Activated naive CD4-positive, alpha-beta T cell treated with anti-CD3 and anti-CD28 coated beads, Interleukin-2, amount 50 U/mL, for 72 hours (primary cell): ENCODE data around the gene LHFPL5. TPM values are rescaled to one million over a fixed set of nuclear protein-coding genes. Genes with fewer than 3 reads are reported as not detected.

ENCODE experiments used
- ATAC-seq, 2 donors: fragments of 150-1000 bp; cut with Tn5 transposase; 2 replicates each; pipeline ENCODE4 v1.10.0; 2021; ENCODE audit warnings: mild to moderate bottlenecking in 2 of 2, moderate library complexity in 2 of 2
- DNase-seq, 2 donors: peaks; one replicate each; pipeline ENCODE4 v3.0.0; 2021 to 2022; ENCODE audit warnings: low spot score in 2 of 2
- H3K27ac Mint-ChIP-seq, 2 donors: one replicate each; pipeline ENCODE4 v1.8.0; 2022; ENCODE audit warnings: mild to moderate bottlenecking in 2 of 2, mixed read lengths in 2 of 2
- H3K36me3 Mint-ChIP-seq, 2 donors: one replicate each; pipeline ENCODE4 v1.8.0; 2022; ENCODE audit warnings: mixed read lengths in 2 of 2
- H3K9me3 Mint-ChIP-seq, 2 donors: one replicate each; pipeline ENCODE4 v1.8.0; 2022; ENCODE audit warnings: mixed read lengths in 2 of 2
- total RNA-seq, 2 donors: library from RNA; stranded (reverse); gene quantifications; one replicate each; pipeline ENCODE4 v1.2.3, GENCODE V29; 2022

Gene LHFPL5
- total RNA-seq, 2 donors from 2014 or later: not detected

DNA sequence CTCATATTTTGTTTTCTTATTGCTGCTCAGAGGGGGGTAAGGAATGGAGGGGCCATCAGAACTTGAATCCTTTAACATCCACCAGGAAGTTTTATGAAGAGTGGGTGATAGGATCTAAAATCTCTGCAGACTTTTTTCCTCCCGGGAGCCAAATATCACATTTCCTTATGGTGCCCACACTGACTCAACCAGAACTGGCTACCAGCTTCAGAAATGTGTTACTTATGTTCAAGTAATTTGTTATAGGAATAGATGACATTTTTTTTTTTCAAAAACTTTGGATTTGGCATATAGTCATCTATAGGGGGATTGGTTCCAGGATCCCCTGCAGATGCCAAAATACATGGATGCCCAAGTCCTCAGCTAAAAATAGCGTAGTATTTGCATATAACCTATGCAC lies 18.4 kb downstream of the LHFPL5 start:
- ATAC-seq (no peak), DNase-seq (no peak)
- H3K27ac Mint-ChIP-seq: no peak overlapping the region
- H3K9me3 Mint-ChIP-seq: no peaks in the 10 kb centered on the region
- H3K36me3 Mint-ChIP-seq: no peaks in the 10 kb centered on the region

DNA sequence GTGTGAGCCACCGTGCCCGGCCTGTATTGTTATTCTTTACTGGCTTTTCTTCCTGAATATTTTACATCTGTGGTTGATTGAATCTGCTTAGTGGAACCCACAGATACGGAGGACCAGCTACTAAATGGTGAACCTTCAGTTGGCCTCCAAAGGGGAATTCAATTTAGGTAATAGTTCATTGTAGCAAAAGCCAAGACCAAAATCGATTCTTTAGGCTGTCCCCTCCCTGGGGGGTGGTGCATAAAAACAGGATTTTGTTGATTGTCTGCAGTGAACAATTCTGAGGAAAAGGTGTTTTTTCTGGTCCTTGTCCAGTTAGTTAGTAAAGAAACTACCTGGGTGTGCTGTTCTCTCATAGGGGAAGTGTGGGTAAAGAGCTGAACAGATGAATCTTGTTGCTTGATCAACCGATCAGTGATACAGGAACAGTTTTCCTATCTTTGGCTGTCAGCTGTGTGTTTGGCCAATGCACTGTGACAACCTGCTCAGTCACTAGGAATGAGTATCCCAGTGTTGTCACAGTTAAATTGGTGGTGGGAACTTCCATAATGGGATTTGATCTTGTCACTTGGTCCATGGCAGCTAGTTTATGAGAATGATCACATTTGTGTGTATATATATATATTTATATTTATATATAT lies 19.5 kb downstream of the LHFPL5 start:
- no peaks in the 10 kb centered on the region for H3K36me3 Mint-ChIP-seq
- H3K9me3 Mint-ChIP-seq: no peaks in the 10 kb centered on the region
- ATAC-seq (no peak), DNase-seq (no peak)
- no peak overlapping the region for H3K27ac Mint-ChIP-seq

DNA sequence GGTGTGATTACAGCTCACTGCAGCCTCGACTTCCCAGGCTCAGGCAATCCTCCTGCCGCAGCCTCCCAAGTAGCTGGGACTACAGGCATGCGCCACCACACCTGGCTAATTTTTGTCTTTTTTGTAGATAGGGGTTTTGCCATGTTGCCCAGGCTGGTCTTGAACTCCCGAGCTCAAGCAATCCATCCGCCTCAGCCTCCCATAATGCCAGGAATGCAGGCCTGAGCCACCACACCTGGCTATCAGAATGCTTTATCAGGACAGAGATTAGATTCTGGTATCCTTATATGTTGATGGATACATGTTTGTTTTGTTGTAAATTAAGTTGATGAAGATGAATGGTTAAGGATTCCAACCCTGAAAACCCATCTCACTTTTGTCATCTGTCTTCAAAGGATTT lies 24.2 kb downstream of the LHFPL5 start:
- ATAC-seq (no peak), DNase-seq (no peak)
- Mint-ChIP-seq H3K27ac (no peak overlapping the region), H3K9me3 (no peaks in the 10 kb centered on the region), H3K36me3 (peaks cover 0 to 13% of the 10 kb centered on the region in 2 donors)

DNA sequence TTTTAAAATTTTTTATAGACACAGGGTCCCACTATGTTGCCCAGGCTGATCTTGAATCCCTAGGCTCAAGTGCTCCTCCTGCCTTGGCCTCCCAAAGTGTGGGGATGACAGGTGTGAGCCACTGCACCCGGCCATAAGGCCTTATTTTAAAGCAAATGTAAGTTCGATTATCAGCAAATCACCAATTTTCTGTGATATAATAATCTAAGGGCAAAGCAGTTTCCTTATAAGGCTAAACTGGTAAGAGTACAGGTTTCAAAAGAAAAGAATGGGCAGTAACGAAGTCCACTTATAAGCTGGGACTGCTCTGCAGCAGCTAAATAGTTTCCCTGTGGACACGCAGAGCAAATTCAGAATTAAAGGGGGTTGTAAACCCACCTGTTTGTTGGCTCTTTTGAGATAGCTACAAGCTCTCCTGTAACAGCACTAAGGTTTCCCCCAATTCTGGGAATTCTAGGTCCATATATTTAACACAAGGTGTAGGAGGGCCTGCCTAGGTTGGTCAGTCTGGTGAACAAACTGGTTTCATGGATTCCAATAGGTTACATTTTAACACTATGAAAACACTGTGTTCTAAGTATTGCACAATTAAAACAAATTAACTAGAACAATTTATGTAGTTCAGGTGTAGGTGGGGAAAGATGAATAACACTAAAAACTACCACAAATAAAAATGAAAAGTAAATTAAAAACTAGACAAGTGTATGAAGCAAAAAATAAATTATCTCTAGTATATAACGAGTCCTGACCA lies 26.3 kb downstream of the LHFPL5 start:
- no peak for ATAC-seq
- no peak overlapping the region for H3K27ac Mint-ChIP-seq
- no peaks in the 10 kb centered on the region for H3K9me3 Mint-ChIP-seq
- H3K36me3 Mint-ChIP-seq: peaks cover 0 to 20% of the 10 kb centered on the region in 2 donors
- DNase-seq: no peak

DNA sequence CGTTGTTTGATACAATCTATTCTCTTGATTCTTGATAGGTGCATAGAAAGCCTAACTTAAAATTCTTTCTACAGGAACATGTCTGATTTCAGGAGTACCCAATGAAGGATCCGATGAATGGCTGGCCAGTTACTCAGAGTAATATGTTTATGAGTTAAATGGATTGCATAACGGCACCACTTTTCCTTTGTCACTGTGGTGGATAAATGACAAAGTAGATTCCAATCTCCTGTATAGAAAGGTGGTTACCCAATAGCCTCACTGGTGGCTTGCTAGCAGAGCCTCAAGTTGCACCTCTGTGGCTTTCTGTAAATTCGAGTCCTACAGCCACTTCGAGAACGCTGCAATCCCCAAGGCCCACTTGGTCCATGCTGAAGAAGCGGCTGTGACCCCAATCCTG lies 28.4 kb downstream of the LHFPL5 start:
- DNase-seq (no peak), ATAC-seq (no peak)
- peaks cover 6 to 27% of the 10 kb centered on the region in 2 donors for H3K36me3 Mint-ChIP-seq
- no peak overlapping the region for H3K27ac Mint-ChIP-seq
- no peaks in the 10 kb centered on the region for H3K9me3 Mint-ChIP-seq

DNA sequence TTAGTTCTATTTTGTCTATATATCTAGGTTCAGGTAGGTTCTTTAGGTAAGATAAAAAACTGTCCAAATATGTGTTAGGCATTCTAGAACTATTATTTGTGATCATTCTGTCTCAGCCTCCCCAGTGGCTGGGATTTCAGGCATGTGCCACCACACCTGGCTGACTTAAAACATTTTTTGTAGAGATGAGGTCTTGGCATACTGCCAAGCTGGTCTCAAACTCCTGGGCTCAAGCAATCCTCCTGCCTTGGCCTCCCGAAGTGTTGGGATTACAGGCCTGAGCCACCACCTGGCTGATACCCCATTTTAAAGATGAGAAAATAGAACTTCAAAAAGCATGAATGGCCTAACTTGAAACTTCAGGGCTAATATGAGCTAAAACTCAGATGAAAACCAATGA lies 33.9 kb downstream of the LHFPL5 start:
- ATAC-seq: no peak
- Mint-ChIP-seq H3K27ac (no peak overlapping the region), H3K36me3 (peaks cover 8 to 24% of the 10 kb centered on the region in 2 donors), H3K9me3 (no peaks in the 10 kb centered on the region)
- no peak for DNase-seq

DNA sequence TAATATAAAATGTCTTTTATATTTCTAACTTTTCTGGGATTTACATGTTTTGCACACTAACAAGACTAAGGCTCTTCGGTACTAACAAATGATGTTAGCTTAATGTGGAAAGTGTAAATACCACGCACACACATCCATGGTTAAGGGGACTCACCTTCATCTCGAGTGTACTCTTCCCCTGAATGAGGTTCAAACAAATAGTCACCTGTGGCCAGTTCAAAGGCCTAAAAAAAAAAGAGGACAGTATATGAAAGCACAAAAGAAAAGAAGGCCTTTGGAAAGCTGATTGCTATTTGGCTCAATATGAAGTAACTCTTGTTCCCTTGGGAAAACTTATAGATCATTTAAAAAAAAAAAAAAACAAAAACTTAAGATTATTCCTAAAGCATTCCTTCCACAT lies 37.2 kb downstream of the LHFPL5 start:
- no peak for ATAC-seq
- Mint-ChIP-seq H3K36me3 (peaks cover 8 to 26% of the 10 kb centered on the region in 2 donors), H3K9me3 (no peaks in the 10 kb centered on the region), H3K27ac (peak overlapping the region in 1 of 2 donors; percentile 19)
- no peak for DNase-seq

DNA sequence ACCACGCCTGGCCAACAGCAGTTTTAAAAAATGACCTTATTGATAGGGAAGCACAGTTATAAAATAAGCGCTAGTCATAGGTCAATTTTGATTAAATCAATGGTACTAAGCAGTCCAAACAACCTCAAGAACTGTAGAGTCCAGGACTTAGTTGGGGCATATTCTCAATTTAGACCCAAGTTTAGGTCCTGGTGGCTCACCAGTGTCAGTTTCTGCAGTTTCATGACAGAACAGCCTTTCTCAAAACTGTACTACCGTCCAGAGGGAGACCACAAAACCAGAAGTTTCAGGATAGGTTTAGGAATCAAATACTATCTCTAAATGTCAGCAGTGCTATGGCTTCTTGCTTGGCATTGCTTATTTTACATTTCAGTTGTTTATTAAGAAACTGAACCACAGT lies 39.1 kb downstream of the LHFPL5 start:
- ATAC-seq: peak in 1 of 2 donors; percentile 31
- peaks cover 11 to 31% of the 10 kb centered on the region in 2 donors for H3K36me3 Mint-ChIP-seq
- no peak for DNase-seq
- H3K9me3 Mint-ChIP-seq: no peaks in the 10 kb centered on the region
- H3K27ac Mint-ChIP-seq: no peak overlapping the region

DNA sequence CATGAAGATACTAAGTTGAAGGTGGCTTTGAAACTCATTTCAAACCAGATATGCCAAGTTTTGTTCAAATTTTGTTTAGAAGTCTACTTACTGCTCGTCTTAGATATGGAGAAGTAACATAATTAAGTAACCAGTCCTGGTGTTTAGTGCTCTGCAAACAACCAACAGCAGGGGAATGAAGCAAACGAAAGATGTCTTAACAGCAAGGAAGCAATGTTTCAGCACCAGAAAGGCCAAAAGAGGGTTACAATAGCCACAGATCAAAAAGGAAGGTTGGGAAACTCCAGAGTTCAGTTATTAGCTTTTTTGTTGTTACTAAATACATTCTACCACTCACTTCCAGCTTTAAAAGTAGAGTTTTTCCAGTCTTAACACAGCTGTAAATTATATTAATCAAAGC lies 45.1 kb downstream of the LHFPL5 start:
- H3K27ac Mint-ChIP-seq: no peak overlapping the region
- ATAC-seq (no peak), DNase-seq (no peak)
- no peaks in the 10 kb centered on the region for H3K9me3 Mint-ChIP-seq
- H3K36me3 Mint-ChIP-seq: peaks cover 21 to 42% of the 10 kb centered on the region in 2 donors

DNA sequence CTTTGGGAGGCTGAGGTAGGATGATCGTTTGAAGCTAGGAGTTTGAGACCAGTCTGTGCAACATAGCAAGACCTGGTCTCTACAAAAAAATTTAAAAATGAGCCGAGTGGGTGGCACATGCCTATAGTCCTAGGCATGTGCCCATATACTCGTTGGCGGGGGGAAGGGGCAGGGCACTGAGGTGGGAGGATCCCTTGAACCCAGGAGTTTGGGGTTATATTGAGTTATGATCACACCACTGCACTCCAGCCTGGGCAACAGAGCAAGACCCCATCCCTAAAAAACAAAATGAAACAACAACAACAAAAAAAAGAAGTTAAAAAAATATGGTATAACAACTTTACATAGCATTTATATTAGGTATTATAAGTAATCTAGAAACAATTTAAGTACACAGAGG lies 47.8 kb downstream of the LHFPL5 start:
- no peak overlapping the region for H3K27ac Mint-ChIP-seq
- H3K9me3 Mint-ChIP-seq: no peaks in the 10 kb centered on the region
- H3K36me3 Mint-ChIP-seq: peaks cover 21 to 41% of the 10 kb centered on the region in 2 donors
- ATAC-seq: no peak
- DNase-seq: no peak

DNA sequence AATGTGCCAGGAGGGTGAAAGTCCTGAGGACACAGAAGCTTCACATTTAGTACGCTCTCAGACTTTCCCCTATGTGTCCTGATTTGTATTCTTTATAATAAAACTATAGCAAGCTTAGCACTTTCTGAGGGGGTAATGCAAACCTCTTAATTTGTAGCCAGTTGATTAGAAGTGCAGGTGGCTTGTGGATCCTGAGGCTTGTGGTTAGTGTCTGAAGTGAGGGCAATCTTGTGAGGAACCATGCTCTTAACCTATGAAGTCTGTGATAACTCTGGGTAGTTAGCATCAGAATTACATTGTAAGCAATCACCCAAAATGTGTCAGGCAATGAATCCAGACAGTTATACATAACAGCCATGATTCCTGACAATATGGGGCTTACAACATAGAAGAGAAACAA lies 51.1 kb downstream of the LHFPL5 start:
- no peak for ATAC-seq
- H3K27ac Mint-ChIP-seq: no peak overlapping the region
- H3K36me3 Mint-ChIP-seq: peaks cover 13 to 28% of the 10 kb centered on the region in 2 donors
- DNase-seq: no peak
- H3K9me3 Mint-ChIP-seq: no peaks in the 10 kb centered on the region

DNA sequence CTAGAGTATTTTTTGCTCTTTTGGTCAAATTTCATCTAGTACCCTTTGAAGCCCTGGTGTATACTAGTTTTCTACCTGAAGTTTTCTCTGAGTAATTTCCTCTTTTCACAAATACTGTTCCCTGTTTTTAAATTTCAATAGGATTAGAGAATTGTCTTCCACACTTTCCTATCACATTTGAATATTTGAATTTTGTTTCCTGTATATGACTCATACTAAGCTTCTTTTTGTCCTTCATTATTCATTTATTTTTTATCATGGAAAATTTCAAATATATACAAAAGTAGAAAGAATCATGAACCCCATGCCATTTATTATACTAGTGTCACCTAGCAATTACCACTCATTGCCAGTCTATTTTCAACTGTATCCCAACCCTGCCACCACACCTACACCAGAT lies 52.7 kb downstream of the LHFPL5 start:
- H3K36me3 Mint-ChIP-seq: peaks cover 22 to 37% of the 10 kb centered on the region in 2 donors

DNA sequence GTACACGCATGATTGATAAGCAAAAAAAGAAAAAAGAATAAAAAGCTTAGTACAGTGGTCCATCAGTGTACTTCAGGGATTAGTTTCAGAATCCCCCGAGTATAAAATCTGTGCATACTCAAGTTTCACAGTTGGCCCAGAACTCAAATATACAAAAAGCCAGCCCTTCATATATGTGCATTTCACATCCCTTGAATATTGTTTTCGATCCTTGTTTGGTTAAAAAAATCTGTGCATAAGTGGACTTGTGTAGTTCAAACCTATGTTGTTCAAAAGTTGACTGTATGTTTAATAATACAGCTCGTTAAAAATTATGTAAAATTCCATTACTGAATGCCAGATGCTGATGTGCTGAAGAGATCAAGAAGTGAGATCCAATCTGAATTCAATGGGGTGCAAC lies 54.2 kb downstream of the LHFPL5 start:
- Mint-ChIP-seq H3K27ac (no peak overlapping the region), H3K9me3 (no peaks in the 10 kb centered on the region), H3K36me3 (peaks cover 22 to 36% of the 10 kb centered on the region in 2 donors)
- DNase-seq (no peak), ATAC-seq (no peak)

More for the DNA sequence above, 52.7 kb downstream of the LHFPL5 start:
- no peaks in the 10 kb centered on the region for H3K9me3 Mint-ChIP-seq
- no peak for DNase-seq
- ATAC-seq: no peak
- no peak overlapping the region for H3K27ac Mint-ChIP-seq

Other genes starting within 250 kb of the LHFPL5 start
- 100 to 1,000 TPM in 1 of 2 donors, 10 to 100 TPM in 1; 70.1 to 229 TPM for gene FKBP5, start 116.4 kb upstream of the LHFPL5 start, total RNA-seq
- gene ARMC12, start 68.3 kb upstream of the LHFPL5 start, total RNA-seq: 1 to 10 TPM; 1.2 to 5.9 TPM
- gene CLPSL2, start 28.8 kb upstream of the LHFPL5 start, total RNA-seq: under 1 TPM in 1 of 2 donors, not detected in 1; 0.74 TPM
- gene CLPSL1, start 24.3 kb upstream of the LHFPL5 start, total RNA-seq: not detected
- not detected for gene CLPS, start 8.0 kb upstream of the LHFPL5 start, total RNA-seq
- gene SRPK1, start 115.7 kb downstream of the LHFPL5 start, total RNA-seq: 100 to 1,000 TPM; 102 to 138 TPM
- under 1 TPM in 1 of 2 donors, not detected in 1; 0.25 TPM for gene SLC26A8, start 219.3 kb downstream of the LHFPL5 start, total RNA-seq
- gene MAPK14, start 222.5 kb downstream of the LHFPL5 start, total RNA-seq: 10 to 100 TPM; 45.3 to 51.5 TPM